Activated naive CD4-positive, alpha-beta T cell treated with anti-CD3 and anti-CD28 coated beads for 36 hours (primary cell): Measurements from ENCODE around the gene MRI1. TPM values are rescaled to one million over a fixed set of nuclear protein-coding genes. Genes with fewer than 3 reads are reported as not detected.
"Not testable (repeated sequence)": the region's sequence is repeated elsewhere in the genome, so short reads cannot be mapped to it uniquely, and the experiment has no call there.

Source experiments
- CTCF ChIA-PET: fragments of 350-600 bp; sonication (Branson Sonifier 250); formaldehyde crosslinking; loops from one replicate; lab custom pipeline; 2021; ENCODE audit warnings: antibody characterized with exemption; lab: Charles Lee
- DNase-seq: peaks from one replicate; pipeline ENCODE4 v3.0.0-alpha.2; 2020
- H3K27ac Mint-ChIP-seq: one replicate; pipeline ENCODE4 v1.8.0; 2021; ENCODE audit warnings: mild to moderate bottlenecking, mixed read lengths
- H3K27me3 Mint-ChIP-seq: one replicate; pipeline ENCODE4 v1.8.0; 2021; ENCODE audit warnings: low read depth, mixed read lengths
- H3K36me3 Mint-ChIP-seq: one replicate; pipeline ENCODE4 v1.8.0; 2021; ENCODE audit warnings: low read depth, mixed read lengths
- H3K4me1 Mint-ChIP-seq: one replicate; pipeline ENCODE4 v1.8.0; 2021; ENCODE audit warnings: low read depth, mixed read lengths
- H3K4me3 Mint-ChIP-seq: one replicate; pipeline ENCODE4 v1.8.0; 2021; ENCODE audit warnings: mild to moderate bottlenecking, moderate library complexity, mixed read lengths
- H3K9me3 Mint-ChIP-seq: one replicate; pipeline ENCODE4 v1.8.0; 2021; ENCODE audit warnings: mixed read lengths
- intact Hi-C: fragments of 100-400 bp; cut with micrococcal nuclease; formaldehyde crosslinking; loops from one replicate; pipeline ENCODE4 v1.15.1; 2023
- total RNA-seq, 2 experiments: library from RNA; stranded (reverse); gene quantifications; one replicate each; pipeline ENCODE4 v1.2.3, GENCODE V29; 2021

MRI1 gene
- total RNA-seq, 2 experiments from 2014 or later, result 14.0 to 14.8 TPM

DNA sequence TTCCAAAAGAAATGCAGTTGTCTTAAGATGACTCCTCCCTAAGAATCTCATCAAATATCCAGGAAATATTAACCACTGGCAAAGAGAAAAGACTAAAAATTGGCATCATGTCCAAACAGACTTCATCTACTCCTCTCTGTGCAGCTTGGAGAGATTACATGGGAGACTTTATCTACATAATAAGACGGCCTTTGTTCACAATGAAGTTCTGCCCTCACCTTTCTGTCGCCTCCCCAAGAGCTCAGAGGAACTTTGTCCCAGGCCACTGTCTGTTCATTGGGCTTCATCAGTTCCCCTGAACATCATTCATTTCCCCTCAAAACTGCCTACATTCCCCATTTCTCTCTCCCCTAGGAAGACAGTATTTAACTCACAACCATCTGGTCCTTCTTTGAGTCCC, 22.4 kb upstream of the MRI1 start:
- no peaks in the 10 kb centered on the region for H3K27me3 Mint-ChIP-seq
- H3K9me3 Mint-ChIP-seq, result no peaks in the 10 kb centered on the region
- H3K4me3 Mint-ChIP-seq, result no peak overlapping the region
- peaks cover 2% of the 10 kb centered on the region for H3K36me3 Mint-ChIP-seq
- intact Hi-C loops, result no loop called here
- no peak for DNase-seq
- H3K4me1 Mint-ChIP-seq, result peaks cover 2% of the 10 kb centered on the region
- H3K27ac Mint-ChIP-seq, result no peak overlapping the region
- CTCF ChIA-PET, result interaction anchor here (0.7 kb wide), 1 partner anchor 9 kb away, joined by 6 read pairs; no protein-coding TSS in a partner anchor

DNA sequence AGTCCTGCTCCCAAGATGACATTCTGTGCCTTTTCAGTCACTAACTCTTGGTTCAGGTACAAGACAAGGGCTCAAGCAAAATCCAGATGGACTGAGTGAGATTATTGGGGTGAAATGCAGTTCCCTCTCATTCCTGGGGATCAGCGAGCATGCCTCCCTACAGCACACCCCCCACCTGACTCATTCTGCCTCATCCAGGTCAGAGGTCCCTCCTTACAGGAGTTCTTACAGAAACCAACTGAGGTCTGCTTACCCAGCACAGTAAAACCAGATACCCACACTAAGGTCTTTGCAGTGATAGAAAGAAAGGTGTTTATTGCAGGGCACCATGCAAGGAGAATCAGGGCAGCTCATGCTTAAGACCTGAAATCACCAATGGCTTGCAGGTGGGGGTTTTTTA, 21.6 kb upstream of the MRI1 start:
- no peak overlapping the region for H3K27ac Mint-ChIP-seq
- H3K4me3 Mint-ChIP-seq, result no peak overlapping the region
- peaks cover 8% of the 10 kb centered on the region for H3K4me1 Mint-ChIP-seq
- H3K9me3 Mint-ChIP-seq, result no peaks in the 10 kb centered on the region
- no peaks in the 10 kb centered on the region for H3K27me3 Mint-ChIP-seq
- CTCF ChIA-PET, result no interaction called here
- no peak for DNase-seq
- peaks cover 2% of the 10 kb centered on the region for H3K36me3 Mint-ChIP-seq
- intact Hi-C loops, result no loop called here

DNA sequence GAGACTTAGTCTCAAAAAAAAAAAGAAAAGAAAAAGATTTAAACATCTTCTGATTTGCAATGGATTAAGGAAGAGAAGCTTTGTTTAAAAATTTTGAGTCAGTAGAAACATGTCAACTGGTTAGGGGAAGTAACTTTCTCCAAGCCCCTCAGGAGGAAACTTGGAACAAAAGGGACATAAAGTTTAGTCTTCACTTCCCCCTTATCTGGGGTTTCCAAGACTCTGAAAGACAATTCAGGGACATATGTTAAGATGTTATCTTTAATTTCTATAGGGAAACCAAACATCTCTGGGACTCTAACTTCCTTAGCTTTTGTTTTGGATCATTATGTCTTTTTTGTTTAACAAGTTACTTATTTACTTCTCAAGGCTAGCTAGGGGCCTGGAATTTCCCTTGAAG, 20.1 kb upstream of the MRI1 start:
- CTCF ChIA-PET, result interaction anchor here (0.6 to 1.6 kb wide), 2 partner anchors 118 to 548 kb away, joined by 6 to 7 read pairs; no protein-coding TSS in a partner anchor
- H3K4me3 Mint-ChIP-seq, result no peak overlapping the region
- H3K9me3 Mint-ChIP-seq, result no peaks in the 10 kb centered on the region
- no peaks in the 10 kb centered on the region for H3K36me3 Mint-ChIP-seq
- peaks cover 19% of the 10 kb centered on the region for H3K4me1 Mint-ChIP-seq
- intact Hi-C loops, result no loop called here
- no peak overlapping the region for H3K27ac Mint-ChIP-seq
- H3K27me3 Mint-ChIP-seq, result no peaks in the 10 kb centered on the region
- DNase-seq, result no peak

DNA sequence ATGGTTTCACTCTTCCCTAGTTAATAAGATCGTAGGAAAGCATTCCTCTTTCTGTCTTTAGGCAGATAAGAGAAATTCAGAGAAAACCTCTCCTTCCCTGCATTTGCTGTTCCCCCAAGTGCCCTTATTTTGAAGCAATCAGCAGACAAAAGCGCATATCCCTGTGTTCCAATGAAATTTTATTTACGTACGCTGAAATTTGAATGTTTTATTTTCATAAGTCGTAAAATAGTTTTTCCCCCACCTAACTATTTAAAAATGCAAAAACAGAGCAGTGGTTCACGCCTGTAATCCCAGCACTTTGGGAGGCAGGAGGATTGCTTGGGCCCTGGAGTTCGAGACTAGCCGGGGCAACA, 17.2 kb upstream of the MRI1 start:
- peaks cover 5% of the 10 kb centered on the region for H3K36me3 Mint-ChIP-seq
- H3K4me3 Mint-ChIP-seq, result peak overlapping the region; percentile 84
- no peak for DNase-seq
- no peaks in the 10 kb centered on the region for H3K9me3 Mint-ChIP-seq
- H3K27ac Mint-ChIP-seq, result no peak overlapping the region
- peaks cover 35% of the 10 kb centered on the region for H3K4me1 Mint-ChIP-seq
- CTCF ChIA-PET, result interaction anchor here (0.6 to 1.0 kb wide), 2 partner anchors 345 to 655 kb away, joined by 3 to 5 read pairs; no protein-coding TSS in a partner anchor
- H3K27me3 Mint-ChIP-seq, result no peaks in the 10 kb centered on the region
- intact Hi-C loops, result loop anchor here (1.0 kb wide), 3 partner anchors 16 to 239 kb away; partner anchors contain the start of gene C19orf53

DNA sequence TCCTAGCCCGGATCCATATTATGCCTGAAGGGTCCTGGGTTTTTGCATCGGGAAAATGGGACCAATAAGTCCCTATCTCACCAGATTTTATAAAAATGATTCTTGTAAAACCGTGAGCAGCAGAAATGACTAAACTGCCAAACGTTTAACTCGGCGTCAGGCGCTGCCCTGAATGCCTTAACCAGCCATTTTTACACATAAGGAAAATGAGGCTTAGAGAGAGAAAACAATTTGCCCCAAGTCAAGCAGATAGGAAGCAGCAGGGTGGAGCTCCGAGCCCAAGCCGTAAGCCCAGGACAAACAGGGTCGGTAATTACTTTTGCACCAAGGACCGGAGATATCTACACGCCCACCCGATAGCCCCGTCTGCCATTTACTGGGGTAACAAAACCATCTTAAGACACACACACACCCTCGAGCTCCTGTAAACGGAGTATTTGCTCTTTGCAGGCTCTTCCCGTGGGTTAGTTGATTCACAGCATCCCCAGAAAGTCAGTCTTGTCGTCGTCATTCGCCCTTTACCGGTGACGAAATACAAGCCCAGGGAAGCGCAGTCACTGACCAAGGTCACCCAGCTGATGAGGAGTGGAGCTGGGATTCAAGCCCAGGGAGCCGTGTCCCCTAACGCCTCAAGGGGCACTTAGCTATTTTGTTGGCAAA, 16.0 kb upstream of the MRI1 start:
- intact Hi-C loops, result no loop called here
- Mint-ChIP-seq H3K27ac (peak overlapping the region; percentile 74), H3K27me3 (no peaks in the 10 kb centered on the region), H3K4me3 (peak overlapping the region; percentile 84), H3K9me3 (no peaks in the 10 kb centered on the region), H3K4me1 (peaks cover 35% of the 10 kb centered on the region), H3K36me3 (peaks cover 9% of the 10 kb centered on the region)
- DNase-seq, result peak; percentile 30
- CTCF ChIA-PET, result interaction anchor here (0.7 to 1.9 kb wide), 5 partner anchors 14 to 344 kb away, joined by 3 to 5 read pairs (median 3); partner anchors contain the start of gene C19orf53

DNA sequence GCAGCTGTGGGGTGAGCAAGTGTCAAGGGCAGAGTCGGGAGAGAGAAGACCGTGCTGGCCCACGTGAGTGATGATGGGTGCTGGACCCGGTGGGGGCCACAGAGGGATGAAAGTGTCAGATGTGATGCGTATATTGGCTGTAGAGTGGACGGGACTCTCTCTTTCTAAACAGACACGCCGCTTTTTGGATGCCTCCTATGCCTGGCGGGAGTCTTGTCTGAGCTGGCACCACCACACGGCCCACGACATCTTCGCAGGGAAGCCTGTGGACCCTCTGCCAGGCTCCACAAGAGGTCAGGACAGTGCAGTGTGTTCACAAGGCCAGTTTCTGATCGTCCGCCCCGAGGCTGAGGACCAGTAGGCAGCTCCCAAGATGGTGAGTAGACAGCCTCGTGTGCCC, 12.9 kb upstream of the MRI1 start:
- no peak for DNase-seq
- H3K4me1 Mint-ChIP-seq, result peaks cover 37% of the 10 kb centered on the region
- no peak overlapping the region for H3K4me3 Mint-ChIP-seq
- H3K27ac Mint-ChIP-seq, result no peak overlapping the region
- intact Hi-C loops, result no loop called here
- CTCF ChIA-PET, result interaction anchor here (0.6 kb wide), 1 partner anchor 245 kb away, joined by 3 read pairs; no protein-coding TSS in a partner anchor
- H3K9me3 Mint-ChIP-seq, result no peaks in the 10 kb centered on the region
- peaks cover 25% of the 10 kb centered on the region for H3K36me3 Mint-ChIP-seq
- no peaks in the 10 kb centered on the region for H3K27me3 Mint-ChIP-seq

DNA sequence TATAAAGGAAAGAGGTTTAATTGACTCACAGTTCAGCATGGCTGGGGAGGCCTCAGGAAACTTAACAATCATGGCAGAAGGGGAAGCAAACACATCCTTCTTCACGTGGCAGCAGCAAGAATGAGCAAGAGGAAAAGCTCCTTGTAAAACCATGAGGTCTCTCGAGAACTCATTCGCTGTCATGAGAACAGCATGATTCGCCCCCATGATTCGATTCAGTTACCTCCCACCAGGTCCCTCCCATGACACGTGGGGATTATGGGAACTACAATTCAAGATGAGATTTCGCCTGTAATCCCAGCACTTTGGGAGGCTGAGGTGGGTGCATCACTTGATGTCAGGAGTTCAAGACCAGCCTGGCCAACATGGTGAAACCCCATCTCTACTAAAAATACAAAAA, 10.7 kb upstream of the MRI1 start:
- H3K27ac Mint-ChIP-seq, intact Hi-C loops, DNase-seq, H3K27me3 Mint-ChIP-seq, H3K4me3 Mint-ChIP-seq, CTCF ChIA-PET, H3K9me3 Mint-ChIP-seq: not testable (repeated sequence)
- H3K4me1 Mint-ChIP-seq, result peaks cover 23% of the 10 kb centered on the region
- H3K36me3 Mint-ChIP-seq, result peaks cover 37% of the 10 kb centered on the region

DNA sequence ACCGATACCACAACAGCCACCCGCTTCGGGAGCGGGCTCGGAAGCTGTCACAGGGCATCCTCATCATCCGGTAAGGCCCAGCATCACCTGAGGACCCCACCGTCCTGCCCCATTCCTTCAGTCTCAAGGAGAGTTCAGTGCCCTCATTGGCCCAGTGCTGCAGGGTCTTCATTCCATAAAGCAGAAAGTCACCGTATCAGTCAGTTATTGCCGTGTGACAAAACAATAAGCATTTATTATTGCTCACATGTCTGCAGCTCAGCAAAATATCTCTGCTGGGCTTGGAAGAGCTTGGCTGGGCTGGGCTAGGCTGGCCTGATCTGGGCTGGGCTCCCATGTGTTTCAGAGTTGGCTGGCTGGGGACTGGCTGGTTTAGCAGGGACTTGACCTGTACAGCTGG, 8.1 kb upstream of the MRI1 start:
- intact Hi-C loops, result no loop called here
- H3K27me3 Mint-ChIP-seq, result no peaks in the 10 kb centered on the region
- CTCF ChIA-PET, result no interaction called here
- peak overlapping the region; percentile 69 for H3K27ac Mint-ChIP-seq
- peaks cover 4% of the 10 kb centered on the region for H3K4me1 Mint-ChIP-seq
- H3K4me3 Mint-ChIP-seq, result no peak overlapping the region
- DNase-seq, result no peak
- H3K36me3 Mint-ChIP-seq, result peaks cover 34% of the 10 kb centered on the region
- H3K9me3 Mint-ChIP-seq, result no peaks in the 10 kb centered on the region

DNA sequence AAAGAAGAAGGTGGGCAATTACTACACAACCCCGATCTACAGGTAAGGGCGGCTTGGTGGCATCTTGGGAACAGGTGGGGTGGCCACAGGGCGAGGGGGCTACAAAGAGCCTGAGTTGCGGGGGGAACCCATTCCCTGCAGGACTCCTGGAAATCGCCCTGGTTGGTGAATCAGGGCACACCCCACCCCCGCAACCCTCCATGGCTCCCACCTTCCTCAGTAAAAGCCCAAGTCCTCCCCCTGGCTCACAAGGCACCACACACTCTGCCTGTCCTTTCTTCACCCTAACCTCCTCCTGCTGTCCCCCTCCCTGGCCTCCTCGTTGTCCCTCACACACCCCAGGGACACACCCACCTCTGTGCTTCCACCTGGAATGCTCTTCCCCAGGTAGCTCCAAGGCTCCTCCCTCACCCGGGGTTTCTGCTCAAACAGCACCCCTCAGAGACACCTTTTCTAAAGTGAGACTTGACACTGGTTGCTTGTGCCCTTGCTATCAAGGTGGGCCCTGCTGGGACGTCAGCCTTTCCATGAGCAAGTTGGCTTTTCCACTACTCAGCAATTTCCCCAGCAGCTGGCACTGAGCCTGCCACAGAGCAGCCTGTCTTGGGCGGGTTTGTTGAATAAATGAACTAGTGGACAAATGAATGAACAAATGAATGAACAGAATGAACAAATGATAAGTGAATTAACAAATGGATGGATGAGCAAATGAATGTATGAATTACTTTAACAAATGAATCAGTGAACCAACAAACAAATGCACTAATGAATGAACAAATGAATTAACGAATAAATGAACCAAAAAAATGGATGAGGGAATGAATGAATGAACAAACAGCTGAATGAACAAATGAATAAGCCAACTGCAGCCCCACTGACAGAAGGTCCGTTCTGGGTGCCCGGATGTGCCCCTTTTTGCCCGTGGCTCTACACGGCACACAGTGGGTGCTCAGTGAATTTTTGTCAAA, 6.2 kb upstream of the MRI1 start:
- no peak overlapping the region for H3K4me3 Mint-ChIP-seq
- H3K27ac Mint-ChIP-seq, result no peak overlapping the region
- H3K9me3 Mint-ChIP-seq, result no peaks in the 10 kb centered on the region
- peaks cover 37% of the 10 kb centered on the region for H3K36me3 Mint-ChIP-seq
- no peak for DNase-seq
- H3K4me1 Mint-ChIP-seq, result peaks cover 2% of the 10 kb centered on the region
- H3K27me3 Mint-ChIP-seq, result no peaks in the 10 kb centered on the region
- CTCF ChIA-PET, result no interaction called here
- intact Hi-C loops, result no loop called here

DNA sequence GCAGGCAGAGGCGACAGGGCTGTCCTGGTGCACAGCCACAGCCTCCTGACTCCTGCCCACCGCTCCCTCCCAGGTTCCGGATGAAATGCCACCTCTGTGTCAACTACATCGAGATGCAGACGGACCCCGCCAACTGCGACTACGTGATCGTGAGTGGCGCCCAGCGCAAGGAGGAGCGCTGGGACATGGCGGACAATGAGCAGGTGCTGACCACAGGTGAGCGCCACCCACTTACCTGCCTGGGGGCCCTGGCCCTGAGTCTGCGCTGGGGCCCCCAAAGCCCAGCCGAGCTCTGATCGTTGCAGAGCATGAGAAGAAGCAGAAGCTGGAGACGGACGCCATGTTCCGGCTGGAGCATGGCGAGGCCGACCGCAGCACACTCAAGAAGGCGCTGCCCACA, 5.5 kb upstream of the MRI1 start:
- intact Hi-C loops, result no loop called here
- no peaks in the 10 kb centered on the region for H3K9me3 Mint-ChIP-seq

DNA sequence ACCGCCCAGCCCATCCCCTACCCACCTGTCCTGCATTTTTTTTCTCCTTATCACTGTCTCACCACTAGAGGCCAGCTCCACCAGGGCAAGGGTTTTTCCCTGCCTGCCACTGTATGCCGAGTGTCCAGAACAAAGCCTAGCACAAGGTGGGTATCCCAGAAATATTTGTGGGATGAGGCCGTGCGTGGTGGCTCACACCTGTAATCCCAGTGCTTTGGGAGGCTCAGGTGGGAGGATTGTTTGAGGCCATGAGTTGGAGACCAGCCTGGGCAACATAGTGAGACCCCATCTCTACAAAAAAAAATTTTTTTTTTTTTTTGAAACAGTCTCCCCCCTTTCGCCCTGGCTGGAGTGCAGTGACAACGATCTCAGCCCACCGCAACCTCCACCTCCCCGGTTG, 2.9 kb upstream of the MRI1 start:
- Mint-ChIP-seq H3K27ac (no peak overlapping the region), H3K4me3 (no peak overlapping the region), H3K27me3 (no peaks in the 10 kb centered on the region), H3K36me3 (peaks cover 25% of the 10 kb centered on the region), H3K4me1 (peaks cover 9% of the 10 kb centered on the region), H3K9me3 (no peaks in the 10 kb centered on the region)
- DNase-seq, result no peak
- CTCF ChIA-PET, result interaction anchor here (0.6 to 1.6 kb wide), 2 partner anchors 13 to 81 kb away, joined by 4 to 5 read pairs; a partner anchor contains a TSS
- intact Hi-C loops, result no loop called here

More for the DNA sequence above, 5.5 kb upstream of the MRI1 start:
- no peak overlapping the region for H3K27ac Mint-ChIP-seq
- H3K4me1 Mint-ChIP-seq, result peaks cover 1% of the 10 kb centered on the region
- no peaks in the 10 kb centered on the region for H3K27me3 Mint-ChIP-seq
- DNase-seq, result no peak
- peaks cover 35% of the 10 kb centered on the region for H3K36me3 Mint-ChIP-seq
- H3K4me3 Mint-ChIP-seq, result no peak overlapping the region
- CTCF ChIA-PET, result no interaction called here

DNA sequence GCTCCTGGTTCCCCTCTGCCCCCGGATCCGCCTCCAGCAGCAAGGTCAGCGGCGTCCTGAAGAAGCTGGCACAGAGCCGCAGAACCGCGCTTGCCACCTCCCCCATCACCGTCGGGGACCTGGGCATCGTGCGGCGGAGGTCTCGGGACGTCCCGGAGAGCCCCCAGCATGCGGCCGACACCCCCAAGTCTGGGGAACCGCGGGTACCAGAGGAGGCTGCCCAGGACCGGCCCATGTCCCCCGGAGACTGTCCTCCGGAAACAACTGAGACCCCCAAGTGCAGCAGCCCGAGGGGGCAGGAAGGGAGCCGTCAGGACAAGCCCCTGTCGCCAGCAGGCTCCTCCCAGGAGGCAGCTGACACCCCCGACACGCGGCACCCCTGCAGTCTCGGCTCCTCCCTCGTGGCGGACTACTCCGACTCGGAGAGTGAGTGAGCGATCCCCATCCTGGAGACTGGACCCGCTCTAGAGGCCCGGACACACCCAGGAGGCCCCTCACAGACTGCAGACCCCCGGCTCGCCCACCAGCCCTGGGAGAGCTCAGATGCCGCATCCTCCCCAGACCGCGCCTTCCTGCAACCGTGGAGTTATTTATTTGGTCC, 1.6 kb upstream of the MRI1 start:
- no peak overlapping the region for H3K27ac Mint-ChIP-seq
- DNase-seq, result no peak
- H3K4me3 Mint-ChIP-seq, result no peak overlapping the region
- H3K4me1 Mint-ChIP-seq, result peaks cover 9% of the 10 kb centered on the region
- H3K27me3 Mint-ChIP-seq, result no peaks in the 10 kb centered on the region
- intact Hi-C loops, result no loop called here
- CTCF ChIA-PET, result interaction anchor here (0.6 to 1.6 kb wide), 2 partner anchors 15 to 24 kb away, joined by 5 read pairs; a partner anchor contains a TSS
- no peaks in the 10 kb centered on the region for H3K9me3 Mint-ChIP-seq
- peaks cover 21% of the 10 kb centered on the region for H3K36me3 Mint-ChIP-seq
